Bronchial epithelial cell (primary cell): Measurements from ENCODE around the gene TMCC3. TPM values are rescaled to one million over a fixed set of nuclear protein-coding genes. Genes with fewer than 3 reads are reported as not detected.

Experiments
- DNase-seq: peaks from one replicate; pipeline ENCODE4 v3.0.0-alpha.2; 2010; ENCODE audit warnings: low read depth
- FAIRE-seq: peaks from 2 replicates; lab custom pipeline; 2011; peaks lifted over from hg19 to GRCh38; lab: Jason Lieb, UNC
- H3K27me3 ChIP-seq: 2 replicates; pipeline ENCODE4 v1.5.1; 2011; ENCODE audit warnings: low read length; ENCODE audit not compliant: control insufficient read depth, insufficient read depth
- H3K36me3 ChIP-seq: 2 replicates; pipeline ENCODE4 v1.5.1; 2011; ENCODE audit warnings: low read length; ENCODE audit not compliant: control insufficient read depth, insufficient read depth
- H3K4me3 ChIP-seq: 2 replicates; pipeline ENCODE4 v1.5.1; 2011; ENCODE audit warnings: mild to moderate bottlenecking, low read depth, low read length, control low read depth
- total RNA-seq: library from RNA; depleted of rRNA; stranded (reverse); fragments of >200 nt; gene quantifications from 2 replicates; pipeline ENCODE4 v1.2.1, GENCODE V29; 2014
- TF ChIP-seq, protein P1 (sequence below): IDR thresholded peaks from 2 replicates; pipeline ENCODE4 v1.5.1; 2011; ENCODE audit warnings: mild to moderate bottlenecking, moderate library complexity, low read length, control low read depth, inconsistent platforms; ENCODE audit not compliant: insufficient read depth, severe bottlenecking

The TMCC3 gene
- total RNA-seq, 1 donor from 2014 or later, result 5.8 TPM

DNA sequence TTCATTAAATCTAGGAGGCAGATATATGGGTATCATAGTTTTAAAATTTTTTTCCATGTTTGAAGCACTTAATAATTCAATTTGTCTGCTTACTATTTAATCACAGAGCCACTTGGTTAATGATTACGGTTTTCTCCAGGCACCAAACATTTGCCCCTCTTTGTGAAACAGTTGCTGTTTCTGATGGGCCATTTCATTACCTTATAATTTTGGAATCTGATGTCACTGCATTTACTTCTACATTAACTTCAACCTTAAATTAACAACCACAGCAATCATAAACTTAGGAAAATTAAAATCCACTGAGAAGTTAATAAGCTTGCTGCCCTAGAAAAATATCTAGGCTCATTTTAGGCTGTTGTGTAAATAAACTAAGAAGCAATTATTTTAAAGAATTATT lies 17.0 kb downstream of the TMCC3 start:
- Histone ChIP-seq H3K36me3 (no peaks in the 10 kb centered on the region), H3K27me3 (no peaks in the 10 kb centered on the region), H3K4me3 (no peak overlapping the region)
- DNase-seq, result no peak
- FAIRE-seq, result no peak
- TF ChIP-seq, protein P1, sequence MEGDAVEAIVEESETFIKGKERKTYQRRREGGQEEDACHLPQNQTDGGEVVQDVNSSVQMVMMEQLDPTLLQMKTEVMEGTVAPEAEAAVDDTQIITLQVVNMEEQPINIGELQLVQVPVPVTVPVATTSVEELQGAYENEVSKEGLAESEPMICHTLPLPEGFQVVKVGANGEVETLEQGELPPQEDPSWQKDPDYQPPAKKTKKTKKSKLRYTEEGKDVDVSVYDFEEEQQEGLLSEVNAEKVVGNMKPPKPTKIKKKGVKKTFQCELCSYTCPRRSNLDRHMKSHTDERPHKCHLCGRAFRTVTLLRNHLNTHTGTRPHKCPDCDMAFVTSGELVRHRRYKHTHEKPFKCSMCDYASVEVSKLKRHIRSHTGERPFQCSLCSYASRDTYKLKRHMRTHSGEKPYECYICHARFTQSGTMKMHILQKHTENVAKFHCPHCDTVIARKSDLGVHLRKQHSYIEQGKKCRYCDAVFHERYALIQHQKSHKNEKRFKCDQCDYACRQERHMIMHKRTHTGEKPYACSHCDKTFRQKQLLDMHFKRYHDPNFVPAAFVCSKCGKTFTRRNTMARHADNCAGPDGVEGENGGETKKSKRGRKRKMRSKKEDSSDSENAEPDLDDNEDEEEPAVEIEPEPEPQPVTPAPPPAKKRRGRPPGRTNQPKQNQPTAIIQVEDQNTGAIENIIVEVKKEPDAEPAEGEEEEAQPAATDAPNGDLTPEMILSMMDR, result no peak

DNA sequence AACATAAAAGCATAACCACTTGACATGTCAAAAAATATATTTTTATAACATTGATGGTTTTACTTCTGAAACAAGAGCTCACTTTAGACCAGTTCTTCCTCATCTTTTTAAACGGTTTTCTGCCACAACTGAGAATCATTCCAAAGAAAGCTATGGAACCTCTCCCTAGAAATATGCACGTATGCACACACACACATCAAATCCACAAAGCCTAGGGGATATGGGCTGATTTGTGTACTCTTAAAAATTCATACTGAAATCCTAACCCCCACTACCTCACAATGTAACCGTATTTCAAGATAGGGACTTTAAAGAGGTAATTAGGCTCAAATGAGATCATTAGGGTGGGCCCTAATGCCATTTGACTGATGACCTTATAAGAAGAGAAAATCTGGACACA lies 19.3 kb downstream of the TMCC3 start:
- TF ChIP-seq, protein P1, result no peak
- Histone ChIP-seq H3K4me3 (no peak overlapping the region), H3K27me3 (no peaks in the 10 kb centered on the region), H3K36me3 (no peaks in the 10 kb centered on the region)
- DNase-seq (no peak), FAIRE-seq (no peak)

DNA sequence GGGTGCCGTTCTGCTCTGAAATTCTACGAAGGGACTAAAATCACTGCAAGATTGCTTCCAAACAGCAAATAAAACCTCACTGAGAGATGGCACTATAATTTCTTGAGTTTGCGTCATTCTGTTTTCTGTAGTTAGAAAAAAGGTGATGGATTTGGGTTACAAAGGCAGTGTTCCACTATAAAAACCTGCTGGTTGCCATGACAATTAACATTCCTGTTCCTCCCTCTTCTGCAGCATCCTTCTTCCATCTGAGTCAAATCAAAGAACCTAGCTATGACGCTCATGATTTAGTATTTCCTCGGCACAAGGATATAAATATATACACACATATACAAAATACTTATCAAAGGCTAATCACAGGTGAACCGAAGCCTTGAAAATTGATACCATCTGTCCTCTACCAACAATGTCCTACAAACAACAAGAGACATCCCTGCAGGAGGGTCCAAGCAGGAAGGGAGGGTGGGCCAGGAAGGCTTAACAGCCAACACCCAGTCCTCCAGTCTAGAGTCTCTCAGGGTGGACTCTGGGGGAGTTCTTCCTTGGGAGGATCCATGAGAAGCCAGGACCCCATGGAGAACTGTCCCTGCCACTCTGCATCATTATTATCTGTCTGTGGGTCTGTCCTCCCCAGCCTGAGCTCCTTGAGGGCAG lies 21.4 kb downstream of the TMCC3 start:
- H3K36me3 ChIP-seq, result no peaks in the 10 kb centered on the region
- DNase-seq (no peak), FAIRE-seq (no peak)
- TF ChIP-seq, protein P1, result no peak
- no peak overlapping the region for H3K4me3 ChIP-seq
- no peaks in the 10 kb centered on the region for H3K27me3 ChIP-seq

DNA sequence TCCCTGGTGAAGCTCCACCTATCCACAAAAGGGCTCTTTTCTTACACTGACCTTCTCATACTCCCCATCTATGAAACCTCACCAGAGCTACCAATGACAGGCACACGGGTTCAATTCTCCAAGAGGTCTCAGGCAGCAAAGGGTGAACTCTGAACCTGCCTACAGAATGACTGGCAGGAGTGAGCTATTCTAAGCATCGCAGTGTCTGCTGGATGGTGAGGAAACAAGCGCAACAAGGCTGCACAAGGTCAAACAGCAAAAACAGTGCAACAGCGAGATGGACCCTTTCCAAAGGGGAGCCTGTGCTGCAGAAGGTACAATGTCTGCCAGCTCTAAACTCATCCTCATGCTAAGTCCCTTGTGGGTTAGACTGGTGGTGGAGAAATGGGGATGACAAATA lies 22.0 kb downstream of the TMCC3 start:
- no peaks in the 10 kb centered on the region for H3K27me3 ChIP-seq
- FAIRE-seq (no peak), DNase-seq (no peak)
- TF ChIP-seq, protein P1, result no peak
- no peaks in the 10 kb centered on the region for H3K36me3 ChIP-seq
- H3K4me3 ChIP-seq, result no peak overlapping the region

DNA sequence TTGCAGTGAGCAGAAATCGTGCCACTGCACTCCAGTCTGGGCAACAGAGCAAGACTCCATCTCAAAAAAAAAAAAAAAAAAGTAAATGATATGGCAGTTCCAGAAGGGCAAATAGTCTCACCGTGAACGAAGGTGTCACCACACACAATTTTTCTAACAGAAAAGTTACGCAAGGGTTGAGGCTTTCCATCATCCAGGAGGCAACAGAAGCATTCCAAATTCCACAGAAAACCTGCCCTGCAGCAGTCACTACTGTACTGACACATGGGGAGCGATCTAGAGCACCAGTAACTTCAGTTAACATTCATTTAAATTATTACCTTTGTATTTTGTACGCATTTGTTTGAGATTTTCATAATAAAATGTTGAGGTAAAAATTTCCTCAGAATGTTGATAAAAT lies 24.8 kb downstream of the TMCC3 start:
- DNase-seq (no peak), FAIRE-seq (no peak)
- TF ChIP-seq, protein P1, result no peak
- no peaks in the 10 kb centered on the region for H3K36me3 ChIP-seq
- H3K27me3 ChIP-seq, result no peaks in the 10 kb centered on the region
- H3K4me3 ChIP-seq, result no peak overlapping the region
